Pulmonary artery endothelial cell (primary cell): Measurements from ENCODE around the gene TCF3. TPM values are rescaled to one million over a fixed set of nuclear protein-coding genes. Genes with fewer than 3 reads are reported as not detected.
"Not testable (repeated sequence)": the region's sequence is repeated elsewhere in the genome, so short reads cannot be mapped to it uniquely, and the experiment has no call there.

Experiments used
- DNase-seq: peaks from one replicate; pipeline ENCODE4 v3.0.0-alpha.2; 2011; ENCODE audit warnings: low read depth, low spot score
- total RNA-seq: library from RNA; depleted of rRNA; stranded (reverse); fragments of >200 nt; gene quantifications from 2 replicates; pipeline ENCODE4 v1.2.3, GENCODE V29; 2014

The TCF3 gene
- total RNA-seq, 1 donor from 2014 or later, result 150 TPM

GRCh38 chr19:1672769-1673644, 20.6 kb upstream of the TCF3 start:
- DNase-seq, result no peak

- no peak for DNase-seq
Measured at GRCh38 chr19:1672038-1672768, 19.8 kb upstream of the TCF3 start.

GRCh38 chr19:1671716-1672037, 19.3 kb upstream of the TCF3 start:
- no peak for DNase-seq

DNA sequence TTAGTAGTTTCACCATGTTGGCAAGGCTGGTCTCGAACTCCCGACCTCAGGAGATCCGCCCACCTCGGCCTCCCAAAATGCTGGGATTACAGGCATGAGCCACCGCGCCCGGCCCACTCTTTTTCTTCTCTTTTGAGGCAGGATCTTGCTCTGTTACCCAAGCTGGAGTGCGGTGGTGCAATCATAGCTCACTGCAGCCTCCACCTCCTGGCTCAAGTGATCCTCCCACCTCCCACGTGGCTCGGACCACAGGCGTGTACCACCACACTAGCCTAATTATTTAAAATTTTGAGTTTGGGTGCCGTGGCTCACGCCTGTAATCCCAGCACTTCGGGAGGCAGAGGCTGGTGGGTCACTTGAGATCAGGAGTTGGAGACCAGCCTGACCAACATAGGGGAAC, 18.3 kb upstream of the TCF3 start:
- not testable (repeated sequence) for DNase-seq

GRCh38 chr19:1668486-1669270, 16.3 kb upstream of the TCF3 start:
- DNase-seq, result no peak

DNA sequence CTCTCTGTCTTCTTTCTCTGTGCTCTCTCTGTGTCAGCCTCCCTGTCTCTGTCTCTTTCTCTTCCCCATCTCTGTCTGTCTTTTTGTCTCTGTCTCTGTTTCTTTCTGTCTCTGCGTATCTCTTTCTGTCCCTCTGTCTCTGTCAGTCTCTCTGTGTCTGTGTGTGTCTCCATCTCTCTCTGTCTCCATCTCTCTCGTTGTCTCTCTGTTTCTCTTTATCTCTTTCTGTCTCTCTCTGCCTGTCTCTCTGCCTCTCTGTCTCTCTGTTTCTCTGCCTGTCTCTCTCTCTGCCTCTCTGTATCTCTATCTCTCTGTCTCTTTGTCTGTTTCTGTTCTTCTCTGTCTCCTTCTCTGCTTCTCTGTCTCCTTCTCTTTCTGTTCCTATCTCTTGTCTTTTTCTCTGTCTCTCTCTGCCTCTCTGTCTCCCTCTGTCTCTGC, 15.7 kb upstream of the TCF3 start:
- no peak for DNase-seq

GRCh38 chr19:1665565-1666047, 13.2 kb upstream of the TCF3 start:
- DNase-seq, result no peak

GRCh38 chr19:1663852-1664251, 11.4 kb upstream of the TCF3 start:
- no peak for DNase-seq

DNA sequence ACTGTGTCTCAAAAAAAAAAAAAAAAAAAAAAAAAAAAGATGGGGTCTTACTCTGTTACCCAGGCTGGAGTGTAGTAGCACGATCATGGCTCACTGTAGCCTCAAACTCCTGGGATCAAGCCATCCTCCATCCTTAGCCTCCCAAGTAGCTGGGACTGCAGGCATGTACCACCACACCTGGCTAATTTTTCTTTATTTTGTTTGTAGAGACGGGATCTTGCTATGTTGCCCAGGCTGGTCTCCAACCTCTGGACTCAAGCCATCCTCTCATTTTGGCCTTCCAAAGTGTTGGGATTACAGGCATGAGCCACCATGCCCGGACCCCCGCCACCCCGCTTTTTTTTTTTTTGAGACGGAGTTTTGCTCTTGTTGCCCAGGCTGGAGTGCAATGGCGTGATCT, 10.8 kb upstream of the TCF3 start:
- not testable (repeated sequence) for DNase-seq

GRCh38 chr19:1661995-1662394, 9.6 kb upstream of the TCF3 start:
- DNase-seq, result no peak

DNA sequence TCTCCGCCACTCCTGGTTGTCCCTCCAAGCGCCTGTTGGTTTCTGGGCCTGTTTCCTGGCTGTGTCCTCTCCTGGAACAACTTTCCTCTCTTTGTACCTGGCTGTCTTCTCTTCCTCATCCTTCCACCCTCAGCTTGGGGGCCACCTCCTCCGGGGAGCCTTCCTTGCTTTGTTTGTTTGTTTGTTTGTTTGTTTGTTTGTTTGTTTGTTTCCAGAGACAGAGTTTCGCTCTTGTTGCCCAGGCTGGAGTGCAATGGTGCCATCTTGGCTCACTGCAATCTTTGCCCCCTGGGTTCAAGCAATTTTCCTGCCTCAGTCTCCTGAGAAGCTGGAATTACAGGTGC, 6.6 kb upstream of the TCF3 start:
- no peak for DNase-seq

DNA sequence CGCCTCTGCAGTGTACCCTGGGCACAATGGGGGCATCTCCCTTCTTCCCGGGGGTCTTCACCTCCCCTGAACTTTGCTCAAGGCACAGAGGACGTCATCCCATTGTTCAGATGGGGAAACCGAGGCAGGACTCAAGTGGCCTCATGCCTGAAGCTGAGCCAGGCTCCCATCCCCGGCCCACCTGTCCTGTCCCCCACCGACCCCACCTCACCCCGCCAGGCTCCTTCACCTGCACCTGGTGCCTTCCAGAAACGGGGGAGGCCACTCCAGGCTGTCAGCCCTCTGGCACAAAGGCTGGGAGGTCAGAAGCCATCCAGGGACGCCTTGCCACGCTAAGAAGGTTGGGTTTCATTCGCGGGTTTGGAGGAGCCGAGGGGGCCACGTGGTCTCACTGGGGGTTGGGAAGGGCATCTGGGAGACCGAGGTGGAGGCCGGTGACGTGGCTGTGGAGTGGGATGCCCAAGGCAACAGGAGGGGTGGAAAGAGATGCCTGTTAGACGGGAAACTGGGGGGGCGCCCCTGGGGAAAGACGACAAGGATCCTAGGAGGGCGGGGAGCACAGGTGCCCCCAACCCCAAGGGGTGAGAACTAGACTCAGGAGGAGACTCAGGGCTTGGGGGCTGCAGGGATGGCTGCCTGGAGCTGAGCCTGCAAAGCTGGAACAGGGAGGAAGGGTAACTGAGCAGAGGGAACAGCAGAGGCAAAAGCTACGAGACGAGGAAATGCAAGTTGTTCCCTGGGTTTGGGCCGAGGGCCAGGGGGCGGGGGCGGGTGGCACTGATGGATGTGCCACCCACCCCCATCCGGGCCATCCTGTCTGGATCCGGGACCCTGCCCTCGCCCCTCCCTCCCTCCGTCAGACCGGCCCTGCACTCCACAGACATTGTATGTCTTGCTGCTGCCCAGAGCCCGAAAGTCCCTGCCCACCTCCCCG, 6.0 kb upstream of the TCF3 start:
- DNase-seq, result no peak

- no peak for DNase-seq
Measured at GRCh38 chr19:1657746-1658145, 5.3 kb upstream of the TCF3 start.

GRCh38 chr19:1656988-1657536, 4.6 kb upstream of the TCF3 start:
- DNase-seq, result no peak

GRCh38 chr19:1655987-1656608, 3.7 kb upstream of the TCF3 start:
- no peak for DNase-seq

GRCh38 chr19:1655131-1655981, 2.9 kb upstream of the TCF3 start:
- DNase-seq, result no peak

DNA sequence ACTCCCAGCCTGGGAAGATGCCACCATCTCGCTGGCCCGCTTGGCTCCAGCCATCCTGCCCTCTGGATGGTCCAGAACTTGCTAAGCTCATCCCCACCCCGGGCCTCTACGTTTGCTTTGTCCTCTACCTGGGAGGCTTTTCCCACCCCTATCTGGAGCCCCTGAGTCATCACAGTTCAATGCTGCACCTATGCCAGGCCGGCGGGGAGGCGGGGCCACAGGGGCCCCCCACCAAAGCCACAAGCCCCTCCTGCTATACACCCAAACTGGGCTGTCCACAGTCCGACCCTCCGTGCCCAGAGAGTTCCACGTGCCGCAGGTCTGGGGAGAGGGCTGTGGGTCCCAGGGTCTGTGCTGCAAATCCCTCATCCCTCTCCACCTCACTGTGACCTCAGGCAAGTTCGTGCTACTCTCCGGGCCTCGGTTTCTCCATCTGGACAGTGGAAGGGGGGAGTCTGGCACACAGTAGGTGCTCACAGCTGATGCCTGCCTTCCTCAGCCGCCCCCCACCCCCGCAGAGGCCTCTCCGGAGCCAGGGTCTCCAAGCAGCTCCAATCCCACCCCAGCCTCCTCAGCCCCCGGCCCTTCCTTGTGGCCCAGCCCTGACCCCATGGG, 1.9 kb upstream of the TCF3 start:
- DNase-seq, result no peak

DNA sequence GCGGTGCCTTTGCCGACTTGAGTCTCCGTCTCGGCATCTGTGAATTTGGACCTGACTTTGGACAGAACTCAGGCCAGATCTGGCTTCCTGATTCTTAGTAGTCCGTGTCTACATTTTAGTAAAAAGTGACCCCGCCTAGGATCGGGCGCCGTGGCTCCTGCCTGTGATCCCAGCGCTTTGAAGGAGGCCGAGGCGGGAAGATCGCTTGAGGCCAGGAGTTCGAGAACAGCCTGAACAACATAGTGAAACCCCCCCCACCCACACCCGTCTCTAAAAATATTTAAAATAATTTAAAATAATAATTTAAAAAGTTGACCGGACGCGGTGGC, 849 bp upstream of the TCF3 start:
- DNase-seq, result no peak
